Activated T-cell treated with anti-CD3 and anti-CD28 coated beads for 1 hour (primary cell): ENCODE measurements around the gene LRRC17.

Source experiments
- DNase-seq: peaks from one replicate; pipeline ENCODE4 v3.0.0-alpha.2; 2020; ENCODE audit warnings: low read depth

LRRC17 gene

DNA sequence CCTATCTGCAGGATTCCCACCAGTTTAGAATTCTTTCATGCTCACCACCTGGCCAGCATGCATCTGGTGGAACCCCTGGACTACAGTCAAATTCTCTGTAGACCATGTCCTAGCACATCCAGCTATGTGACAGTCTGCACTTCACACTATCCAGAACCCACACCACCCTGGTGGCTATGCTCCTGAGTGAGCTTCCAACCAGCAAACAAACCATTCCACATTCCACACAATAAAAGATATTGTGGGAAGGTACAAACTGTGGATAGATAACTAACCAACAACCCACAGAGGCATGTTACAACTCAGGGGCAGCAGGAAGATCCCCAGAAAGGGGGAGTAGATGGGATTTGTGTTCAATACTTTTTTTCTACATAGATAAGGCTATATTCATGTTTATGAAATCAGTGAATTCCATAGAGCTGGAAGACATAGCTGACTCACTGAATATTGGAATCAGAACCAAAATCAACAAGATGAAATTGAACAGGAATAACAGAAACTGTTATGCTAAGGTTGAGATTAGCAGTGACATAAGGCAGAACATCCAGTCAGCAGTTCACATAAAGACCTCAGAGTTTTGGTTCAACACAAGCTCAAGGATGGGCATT, 72.5 kb downstream of the LRRC17 start:
- DNase-seq, result no peak

DNA sequence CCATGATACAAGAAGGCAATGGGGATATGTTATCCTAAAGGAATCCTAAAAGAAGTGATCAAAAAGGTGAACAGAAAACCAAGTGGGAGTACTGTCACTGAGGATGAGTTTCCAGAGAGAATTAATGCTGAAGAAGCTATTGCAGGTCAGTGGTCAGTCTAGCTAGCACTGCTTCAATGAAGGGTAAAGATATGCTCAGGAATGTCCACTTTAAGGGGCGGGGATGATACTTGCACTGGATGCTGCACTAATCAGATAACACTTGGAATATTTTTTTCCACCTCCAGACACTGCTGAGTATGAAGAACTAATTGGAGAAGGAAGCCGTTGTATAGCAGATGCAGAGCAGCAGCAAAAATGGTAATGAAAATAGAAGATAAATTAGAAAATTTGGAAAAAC, 75.3 kb downstream of the LRRC17 start:
- DNase-seq, result no peak

DNA sequence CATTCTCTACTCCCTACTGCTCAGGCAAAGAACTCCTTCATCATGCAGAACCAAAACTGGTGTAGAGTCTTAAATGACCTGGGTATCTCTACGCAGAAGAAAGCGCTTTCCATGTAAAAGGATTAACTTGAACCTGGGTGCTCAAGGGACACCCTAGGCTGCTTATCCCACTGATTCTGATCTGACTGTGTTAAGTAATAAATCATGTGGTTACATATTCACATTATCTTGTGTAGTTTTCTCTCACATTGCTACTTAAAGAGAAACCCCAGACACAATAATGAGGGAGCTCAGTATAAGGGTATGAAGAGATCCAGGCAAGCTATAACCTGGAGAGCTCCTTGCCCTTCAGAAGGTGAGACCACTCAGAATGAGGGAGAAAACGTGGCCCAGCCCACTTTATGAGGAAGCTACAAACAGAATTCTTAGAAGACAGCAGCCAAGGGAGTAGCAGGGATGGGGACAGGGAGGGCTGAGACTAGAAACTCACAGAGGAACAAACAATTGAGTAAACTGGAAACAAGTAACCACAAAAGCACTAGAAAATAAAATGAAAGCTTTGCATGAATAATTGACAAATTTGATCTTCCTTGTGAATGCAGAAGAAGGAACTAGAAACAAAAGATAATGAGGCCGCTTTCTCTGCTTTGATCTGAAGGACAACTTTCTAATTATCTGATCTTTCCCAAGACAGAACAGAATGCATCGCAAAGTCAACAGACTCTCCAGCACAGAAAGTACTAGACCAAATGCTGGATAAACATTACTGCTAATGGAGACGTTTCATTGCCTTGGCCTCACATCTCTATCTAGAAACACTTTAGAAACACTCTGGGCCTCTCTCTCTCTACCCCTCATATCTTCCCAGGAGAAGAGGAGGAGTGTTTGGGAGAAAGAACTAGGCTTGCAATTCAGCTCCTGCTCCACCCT, 76.1 kb downstream of the LRRC17 start:
- no peak for DNase-seq

DNA sequence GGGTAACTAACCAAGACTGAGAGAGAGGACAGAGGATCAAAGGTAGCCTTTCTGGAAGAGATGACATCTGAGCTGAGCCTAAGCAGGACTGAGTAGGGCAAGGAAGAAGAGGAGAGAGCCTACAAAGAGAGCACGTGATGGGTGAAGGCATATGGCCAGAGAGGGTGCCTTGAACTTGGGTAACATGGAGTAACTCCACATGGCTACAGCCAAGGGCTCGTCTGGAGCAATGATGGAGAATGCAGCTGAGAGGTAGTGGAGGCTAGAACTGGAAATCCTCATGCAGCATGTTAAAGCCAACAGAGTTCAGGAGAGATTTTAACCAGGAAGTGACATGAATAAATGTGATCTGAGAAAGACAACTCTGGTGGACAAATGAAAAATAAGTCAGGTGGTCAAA, 77.8 kb downstream of the LRRC17 start:
- DNase-seq, result no peak

DNA sequence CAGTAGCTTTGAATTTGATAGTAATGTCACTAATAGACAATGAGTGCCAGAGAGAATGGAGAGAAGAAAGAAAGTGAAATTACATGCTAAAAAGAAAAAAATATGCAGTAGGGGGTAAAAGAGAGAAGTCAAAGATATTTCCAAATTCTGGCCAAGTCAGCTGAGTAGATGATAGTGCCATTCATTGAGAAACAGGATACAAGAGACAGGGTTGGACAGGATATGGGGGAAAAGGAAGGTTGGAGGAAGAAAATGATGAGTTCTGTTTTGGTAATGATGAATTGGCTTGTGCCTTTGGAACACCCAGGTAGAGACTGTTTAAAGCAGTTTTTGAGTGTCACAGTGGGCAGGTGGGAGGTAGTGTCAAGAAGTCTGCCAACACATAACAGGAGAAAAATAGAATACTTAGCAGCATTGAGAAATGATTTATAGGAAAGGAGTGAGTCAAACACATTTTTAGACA, 78.3 kb downstream of the LRRC17 start:
- no peak for DNase-seq

DNA sequence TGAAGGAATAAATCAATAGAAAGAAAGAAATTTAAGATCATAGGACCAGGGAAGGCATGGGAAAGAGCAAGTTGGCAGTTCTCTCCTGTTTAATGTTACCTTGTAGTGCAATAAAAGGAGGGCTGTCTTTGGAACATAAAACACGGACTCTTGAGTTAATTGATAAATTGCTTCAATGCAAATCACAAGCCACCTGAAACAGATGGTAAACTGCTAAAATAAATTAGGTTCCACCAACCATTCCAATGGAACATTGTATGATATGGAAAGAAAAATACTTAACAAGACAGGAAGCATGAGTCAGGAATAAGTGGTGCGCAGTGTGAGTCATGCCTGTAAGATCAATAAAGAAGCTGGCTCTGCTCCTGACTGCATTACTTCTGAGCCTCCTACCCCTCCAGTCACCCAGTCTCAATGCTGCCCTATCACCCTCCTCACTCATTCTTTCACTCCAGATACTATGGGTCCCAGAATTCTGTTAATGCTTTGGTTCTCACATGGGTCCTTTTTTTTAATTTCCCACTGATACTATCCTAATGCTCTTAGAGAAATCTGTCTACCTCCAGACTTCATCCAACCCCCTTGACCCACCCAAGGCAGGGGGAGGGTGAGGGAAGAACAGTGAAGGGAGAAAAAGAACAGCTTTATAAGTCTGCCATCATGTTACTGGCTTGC, 78.9 kb downstream of the LRRC17 start:
- no peak for DNase-seq

DNA sequence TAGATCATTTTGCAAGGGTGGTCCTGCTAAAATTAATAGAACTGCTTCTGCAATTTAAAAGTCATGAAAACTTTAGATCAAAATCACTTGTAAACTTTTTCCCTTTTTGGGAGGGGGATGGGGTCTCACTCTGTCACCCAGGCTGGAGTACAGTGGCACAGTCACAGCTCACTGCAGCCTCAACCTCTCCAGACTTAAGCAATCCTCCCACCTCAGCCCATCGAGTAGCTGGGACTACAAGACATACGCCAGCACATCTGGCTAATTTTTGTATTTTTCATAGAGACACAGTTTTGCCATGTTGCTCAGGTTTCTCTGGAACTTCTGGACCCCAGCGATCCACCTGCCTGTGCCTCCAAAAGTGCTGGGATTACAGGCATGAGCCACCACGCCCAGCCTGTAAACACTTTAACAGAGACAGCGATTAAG, 79.7 kb downstream of the LRRC17 start:
- DNase-seq, result no peak

DNA sequence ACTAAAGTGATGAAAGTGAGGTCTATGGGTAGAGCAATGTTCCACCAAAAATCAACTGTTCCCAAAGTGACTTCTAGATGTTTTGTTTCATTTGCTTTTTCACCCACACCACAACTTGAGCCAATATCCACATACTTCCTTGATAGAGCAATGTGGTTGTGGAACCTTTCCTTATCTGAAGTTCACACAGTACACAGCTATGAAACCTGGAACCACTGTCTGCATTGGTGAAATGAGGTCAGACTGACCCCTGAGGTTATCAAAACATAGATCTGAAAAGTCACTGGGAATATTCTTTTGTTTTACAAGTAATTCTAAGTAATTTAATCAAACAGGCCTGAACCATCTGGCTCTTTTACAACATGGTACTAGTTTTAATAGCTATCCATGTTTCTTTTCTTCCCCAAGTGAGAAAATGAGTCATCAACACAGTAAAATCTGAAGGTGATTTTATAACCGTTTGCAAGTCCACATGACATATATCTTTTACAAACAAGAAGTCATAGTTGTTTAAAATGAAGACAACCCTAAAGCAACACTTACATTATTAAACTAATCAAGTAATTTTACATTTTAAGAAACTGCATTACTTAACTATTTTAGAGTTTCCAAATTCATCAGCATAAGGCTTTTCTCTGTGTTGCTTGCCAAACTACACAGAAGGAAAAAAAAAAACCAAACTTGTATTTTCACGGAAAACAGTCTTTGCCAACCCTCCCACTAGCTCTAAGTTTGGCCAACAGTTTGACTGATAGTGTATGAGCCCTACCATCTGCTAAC, 80.3 kb downstream of the LRRC17 start:
- DNase-seq, result no peak

DNA sequence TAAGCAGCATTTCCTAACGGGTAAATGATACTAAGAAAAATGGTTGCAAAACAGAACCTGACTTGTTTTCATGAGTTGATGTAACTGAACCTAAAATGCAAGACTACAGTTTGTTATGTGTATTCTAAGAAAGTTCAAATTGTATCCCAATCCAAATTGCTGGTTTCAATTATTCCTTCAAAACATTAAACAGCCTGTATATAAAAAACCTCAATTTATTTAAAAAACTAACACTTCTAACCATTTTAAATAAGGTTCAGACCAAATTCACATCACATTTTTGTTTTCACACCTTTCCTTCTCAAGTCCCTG, 80.9 kb downstream of the LRRC17 start:
- DNase-seq, result no peak

DNA sequence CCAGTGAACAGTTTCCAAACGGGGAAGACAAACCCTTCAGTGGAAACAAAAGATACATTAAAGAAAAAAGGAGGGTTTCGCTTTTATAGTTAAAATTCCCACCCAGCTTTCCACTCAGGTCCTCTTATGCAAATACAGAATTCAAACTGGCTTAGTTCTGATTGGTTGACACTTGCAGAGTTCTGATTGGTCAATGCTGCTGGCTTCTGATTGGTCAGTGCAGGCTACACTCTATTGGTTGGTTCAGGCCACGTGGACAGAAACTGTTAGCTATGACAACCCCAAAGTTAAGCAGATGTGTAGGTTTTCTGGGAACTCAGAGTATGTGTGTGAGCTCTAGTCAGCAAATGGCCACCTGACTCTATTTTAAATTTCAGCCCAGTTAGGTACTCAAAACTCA, 81.8 kb downstream of the LRRC17 start:
- DNase-seq, result no peak
